NCI-H526 (cell line): Measurements from ENCODE around the gene METTL24.

ENCODE experiments used
- DNase-seq, 2 experiments: peaks; one replicate each; lab custom pipeline; 2025; lab: John Stamatoyannopoulos, UW

METTL24 gene

DNA sequence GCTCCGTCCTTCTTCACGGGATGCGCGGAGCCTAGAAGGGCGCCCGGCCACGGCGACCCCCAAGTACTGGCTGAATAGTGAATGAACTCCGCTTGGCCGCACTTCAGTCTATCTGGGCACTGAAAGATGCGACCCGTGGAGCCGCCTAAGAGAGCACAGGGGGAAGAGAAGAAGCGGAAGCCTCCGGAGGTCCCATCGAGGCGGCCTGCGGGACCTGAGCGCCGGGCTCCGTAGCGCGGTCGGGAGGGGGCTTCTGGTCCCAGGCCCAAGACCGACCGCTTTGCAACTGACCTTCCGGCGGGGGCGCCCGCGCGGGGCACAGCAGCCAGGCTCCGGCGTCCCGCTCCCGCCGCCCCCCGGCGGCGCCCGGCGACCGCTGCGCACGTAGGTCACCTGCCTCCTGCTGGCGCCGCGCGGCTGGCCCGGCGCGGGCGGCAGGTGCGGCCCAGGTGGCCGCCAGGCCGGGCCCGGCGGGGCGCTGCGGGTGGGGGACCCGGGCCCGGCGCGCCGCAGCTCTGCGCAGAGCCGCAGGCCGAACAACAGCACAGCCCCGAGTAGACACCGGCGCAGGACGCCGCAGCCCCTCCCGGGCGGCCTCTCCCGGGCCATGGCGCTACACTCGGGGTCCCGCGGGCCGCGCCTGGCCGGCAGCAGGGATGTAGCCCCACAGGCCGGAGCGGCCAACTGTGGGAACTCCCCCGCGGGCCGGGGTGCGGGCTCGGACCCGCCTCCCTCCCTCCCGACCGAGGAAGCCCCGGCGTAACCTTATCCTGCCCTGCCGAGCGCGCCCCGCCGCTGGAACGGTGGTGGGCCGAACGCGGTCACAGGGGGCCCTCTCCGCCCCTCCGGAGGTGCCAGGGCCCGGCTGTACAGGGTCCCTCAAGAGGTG is at the start of gene METTL24:
Gene METTL24, minus strand, starts transcription at position 686 of the 889 bp plus-strand sequence. Its CDS starts 77 bp downstream, at position 609.
- DNase-seq: peak; percentile 52 to 81

- DNase-seq: no peak
Observed at GRCh38 chr6:110404607-110405006, 46.5 kb upstream of the METTL24 start.

GRCh38 chr6:110401585-110402176 is 43.5 kb upstream of the METTL24 start:
- DNase-seq: no peak

DNA sequence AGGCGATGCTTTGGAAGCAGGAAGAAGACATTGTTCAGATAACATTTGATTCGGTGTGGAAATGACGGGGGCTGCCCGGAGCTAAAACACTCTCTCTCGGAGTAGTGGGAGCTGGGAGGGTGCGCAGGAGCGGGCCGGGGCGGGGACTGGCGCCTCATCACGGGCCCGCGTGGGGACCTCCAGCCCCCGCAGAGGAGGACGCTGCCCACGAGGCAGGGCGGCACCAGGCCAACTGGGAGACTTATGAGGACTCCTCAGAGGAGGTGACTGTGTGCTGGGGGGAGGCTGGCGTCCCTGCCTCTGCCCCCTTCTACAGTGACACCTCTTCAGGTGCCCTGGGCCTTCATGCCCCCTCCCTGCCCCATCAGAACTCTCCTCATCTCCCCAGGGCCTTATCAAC is 42.1 kb upstream of the METTL24 start:
- no peak for DNase-seq

DNA sequence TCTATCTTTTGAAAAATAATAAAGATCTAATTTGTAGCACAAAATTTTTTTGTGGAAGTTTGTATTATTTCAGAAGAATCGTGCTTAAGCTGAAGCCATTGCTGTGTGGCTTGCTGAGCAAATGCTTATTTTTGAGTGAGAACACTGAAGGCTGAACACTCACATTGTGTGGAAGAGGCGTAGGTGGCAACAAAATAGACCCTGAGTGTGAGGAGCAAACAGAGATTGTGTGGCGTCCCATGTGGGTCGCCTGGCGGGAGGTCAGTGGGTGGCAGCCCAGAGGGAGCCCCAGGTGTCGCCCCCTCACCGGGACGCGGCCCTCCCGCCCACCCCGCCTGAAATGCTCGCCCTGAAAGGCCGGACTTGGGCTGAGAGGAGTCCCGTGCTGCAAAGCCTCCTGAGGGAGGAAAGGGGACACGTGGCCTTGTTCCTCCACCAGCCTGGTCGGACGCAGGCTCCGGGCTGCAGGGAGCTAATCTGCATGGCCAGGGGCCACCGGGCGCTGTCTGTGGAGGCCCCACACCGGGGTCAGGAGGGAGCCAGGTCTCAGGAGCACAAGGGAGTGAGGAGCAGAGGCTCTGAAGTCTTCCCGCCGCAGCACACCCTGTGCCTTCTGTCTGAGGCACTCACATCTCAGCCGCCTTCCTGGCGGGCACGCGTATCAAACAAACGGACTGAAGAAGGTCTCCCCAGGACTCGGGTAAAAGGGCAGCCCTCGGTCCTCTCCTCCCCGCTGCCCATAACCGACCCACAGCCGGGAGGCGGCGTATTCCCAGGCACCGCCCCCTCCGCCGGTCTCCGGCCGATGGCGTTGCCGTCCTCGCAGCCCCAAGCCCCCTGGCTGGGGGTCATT is 41.3 kb upstream of the METTL24 start:
- DNase-seq: no peak

DNA sequence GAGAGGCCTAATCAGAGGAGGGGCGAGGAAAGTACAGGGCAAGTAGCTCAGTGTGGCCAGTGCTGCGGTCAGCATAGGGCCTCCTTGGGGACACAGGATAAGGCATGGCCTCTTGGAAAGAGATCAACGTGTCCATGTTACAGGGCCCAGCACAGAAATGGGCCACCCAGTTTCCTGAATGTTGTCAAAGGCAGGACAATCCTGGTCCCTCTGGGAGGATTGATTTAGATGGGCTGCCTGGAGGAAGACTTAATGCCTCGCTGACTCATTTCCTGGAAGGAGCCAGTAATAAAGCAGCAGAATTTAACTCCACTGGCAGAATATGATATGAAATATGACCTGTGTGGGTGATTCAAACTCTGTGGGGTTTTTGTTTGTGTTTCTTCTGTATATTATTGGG is 40.6 kb upstream of the METTL24 start:
- no peak for DNase-seq

GRCh38 chr6:110395221-110395620 is 37.1 kb upstream of the METTL24 start:
- no peak for DNase-seq

DNA sequence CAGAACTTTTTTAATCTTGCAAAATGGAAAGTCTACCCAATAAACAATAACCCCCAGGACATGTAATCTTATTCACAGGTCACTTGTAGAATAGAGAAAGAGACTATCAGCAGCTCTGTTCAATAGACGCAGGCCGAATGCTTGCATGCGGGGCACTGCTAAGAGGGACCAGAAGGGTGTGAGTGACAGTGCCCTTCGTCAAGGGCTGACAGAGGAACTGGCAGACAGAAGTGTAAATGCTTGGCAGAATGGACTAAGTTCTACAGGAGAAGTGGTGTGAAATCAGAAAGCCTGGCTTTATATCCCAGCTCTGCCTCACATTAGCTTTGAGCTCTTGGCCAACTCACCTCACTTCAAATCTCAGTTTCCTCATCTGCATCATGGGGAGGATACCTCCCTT is 36.3 kb upstream of the METTL24 start:
- no peak for DNase-seq

- no peak for DNase-seq
Observed at GRCh38 chr6:110392727-110393126, 34.6 kb upstream of the METTL24 start.

GRCh38 chr6:110390404-110390803 is 32.3 kb upstream of the METTL24 start:
- DNase-seq: no peak

- peak in 1 of 2 experiments; percentile 26 for DNase-seq
Observed at GRCh38 chr6:110389689-110390382, 31.7 kb upstream of the METTL24 start.

DNA sequence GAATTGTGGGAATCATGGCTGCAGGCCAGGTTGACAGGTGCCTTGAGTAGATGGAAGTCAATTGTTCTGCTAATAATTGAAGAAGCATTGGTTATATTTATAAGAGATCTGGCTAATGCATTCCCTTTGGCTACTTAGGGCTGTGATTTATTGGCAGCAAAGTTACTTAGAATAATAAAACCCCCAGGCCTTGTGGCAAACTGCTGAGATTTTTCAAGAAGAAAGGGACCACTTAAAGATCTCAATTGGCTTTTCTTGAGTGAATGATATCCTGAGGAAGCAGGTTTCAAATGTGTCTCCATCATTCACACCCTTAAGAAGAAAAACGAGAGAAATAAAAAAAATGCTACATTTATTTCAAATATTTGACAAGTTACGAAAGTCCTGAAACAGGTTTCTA is 29.8 kb upstream of the METTL24 start:
- DNase-seq: no peak

DNA sequence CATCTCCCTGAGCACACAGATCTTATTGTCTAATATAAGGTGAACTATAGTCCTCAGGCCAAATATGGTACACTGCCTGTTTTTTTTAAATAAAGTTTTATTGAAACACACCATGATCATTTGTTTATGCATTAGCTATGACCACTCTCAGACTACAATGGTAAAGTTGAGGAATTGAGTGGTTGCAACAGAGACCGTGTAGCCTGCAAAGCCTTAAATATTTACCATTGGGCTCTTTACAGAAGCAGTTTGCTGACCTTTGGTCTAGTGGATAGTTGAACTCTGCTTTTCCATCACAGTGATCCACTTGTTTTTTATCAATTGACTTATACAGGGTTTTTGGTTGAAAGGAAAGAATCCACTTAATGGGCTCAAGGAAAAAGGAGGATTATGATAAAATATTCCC is 27.3 kb upstream of the METTL24 start:
- DNase-seq: no peak

- DNase-seq: no peak
Observed at GRCh38 chr6:110378552-110378951, 20.4 kb upstream of the METTL24 start.

DNA sequence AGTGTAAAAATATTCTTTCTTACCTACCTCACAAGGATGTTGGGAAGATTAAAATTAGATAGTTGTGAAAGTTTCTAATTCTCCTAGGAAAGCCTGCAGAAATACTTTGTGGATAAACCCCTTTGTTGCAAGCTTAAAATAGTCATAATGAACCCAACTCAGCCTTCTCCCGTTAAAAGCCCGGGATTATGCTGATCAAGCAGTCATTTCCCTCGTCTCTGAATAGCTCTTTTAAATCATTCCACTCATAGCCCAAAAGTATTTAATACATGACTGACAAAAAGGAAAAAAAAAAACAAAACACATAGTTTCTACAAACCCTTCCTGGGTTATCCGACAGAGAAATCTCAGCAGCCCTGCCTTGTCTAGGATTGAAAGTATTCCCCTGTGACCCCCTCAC is 10.9 kb upstream of the METTL24 start:
- DNase-seq: no peak

- no peak for DNase-seq
Observed at GRCh38 chr6:110368284-110368683, 10.1 kb upstream of the METTL24 start.

GRCh38 chr6:110367825-110368224 is 9.7 kb upstream of the METTL24 start:
- no peak for DNase-seq

DNA sequence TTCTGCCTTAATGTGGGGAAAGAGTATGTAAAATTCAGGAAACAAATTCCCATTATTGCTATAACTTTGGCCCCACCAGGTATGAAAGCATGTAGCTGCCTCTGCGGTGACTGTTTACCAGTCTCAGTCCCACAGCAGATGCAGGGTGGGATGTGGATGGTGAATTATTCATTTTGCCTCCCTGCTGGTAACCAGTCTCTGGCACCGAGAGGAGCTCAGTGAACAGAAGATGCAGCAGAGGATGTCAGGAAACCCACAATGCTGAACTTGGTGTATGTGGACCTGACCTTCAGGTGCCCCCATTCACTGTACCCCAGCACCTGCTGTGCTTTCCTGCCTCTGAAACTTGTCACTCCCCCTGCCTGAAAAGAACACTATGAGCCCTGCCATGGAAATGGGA is 8.8 kb upstream of the METTL24 start:
- peak in 1 of 2 experiments; percentile 36 for DNase-seq

DNA sequence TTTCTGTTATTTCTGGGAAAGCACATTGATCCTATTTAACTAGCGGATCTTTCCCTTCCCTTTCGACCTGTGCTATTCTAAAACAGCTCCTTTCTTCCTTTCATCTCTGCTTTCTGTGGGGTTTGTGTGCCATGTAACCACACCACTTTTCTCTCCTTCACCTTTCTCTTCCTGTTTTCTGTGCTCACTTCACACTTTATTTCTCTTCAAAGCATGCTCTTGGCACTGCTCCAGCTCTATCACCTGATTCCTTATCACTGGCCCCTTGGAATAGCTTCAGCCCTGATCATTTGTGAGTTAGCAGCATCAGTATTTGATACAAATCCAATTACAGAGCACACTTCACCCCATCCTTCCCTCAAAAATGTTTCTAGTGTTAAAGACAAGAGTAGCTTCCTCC is 8.1 kb upstream of the METTL24 start:
- DNase-seq: peak in 1 of 2 experiments; percentile 13

DNA sequence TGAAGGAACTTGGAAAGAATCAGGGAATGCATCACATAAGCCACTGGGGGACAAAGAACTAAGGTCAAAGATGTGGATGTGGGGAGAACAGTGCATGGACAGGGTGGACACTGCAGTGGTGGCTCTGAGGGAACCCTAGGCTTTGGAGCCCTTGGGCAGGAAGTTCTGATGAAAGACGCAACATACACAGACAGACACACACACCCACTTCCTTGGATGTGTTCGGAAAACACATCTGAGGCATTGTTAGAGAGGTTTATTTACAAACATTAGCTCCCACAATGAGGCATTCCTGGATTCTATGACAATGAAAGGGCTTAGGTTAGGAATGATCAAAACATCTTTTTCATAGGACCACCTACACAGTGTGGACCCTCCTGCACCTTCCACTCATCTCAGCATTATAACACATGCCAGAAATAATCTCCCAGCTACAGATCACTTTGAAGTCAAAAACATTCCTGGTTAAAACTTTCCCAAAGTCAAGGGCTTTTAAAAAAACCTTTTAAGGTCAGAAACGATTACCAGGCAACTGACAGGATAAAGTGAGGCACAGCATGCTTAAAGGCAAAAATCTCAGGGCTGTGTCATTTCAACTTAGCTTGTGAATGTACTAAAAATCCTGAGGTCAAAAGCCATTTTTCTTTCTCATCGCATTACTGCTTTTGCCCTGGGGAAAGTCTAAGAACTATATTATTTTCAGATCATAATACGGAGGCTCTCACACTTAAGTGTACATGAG is 6.4 kb upstream of the METTL24 start:
- no peak for DNase-seq

DNA sequence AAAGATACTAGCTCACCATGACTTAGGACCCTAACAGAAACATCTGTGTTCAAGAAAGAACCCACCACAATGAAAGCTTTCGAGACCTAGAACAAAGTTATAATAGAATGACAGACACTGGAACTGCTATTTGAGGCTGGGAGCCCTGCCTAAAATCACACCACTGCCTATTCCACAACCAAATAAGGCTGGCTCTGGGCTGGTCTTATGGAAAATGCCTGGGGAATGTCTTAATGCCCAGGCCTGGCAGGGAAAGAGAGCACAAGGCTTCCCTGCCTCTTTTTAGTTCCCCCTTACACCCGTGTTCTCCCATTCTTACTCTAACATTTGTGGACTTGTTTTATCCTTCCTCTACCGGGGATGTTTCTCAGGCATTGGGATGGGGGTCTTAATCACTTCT is 5.6 kb upstream of the METTL24 start:
- no peak for DNase-seq
